ENCODE data around the gene JCAD. TPM values are rescaled to one million over a fixed set of nuclear protein-coding genes. Genes with fewer than 3 reads are reported as not detected.

Gene JCAD
- total RNA-seq, 4 donors from 2014 or later, result 26.6 to 38.5 (median 28.1) TPM

DNA sequence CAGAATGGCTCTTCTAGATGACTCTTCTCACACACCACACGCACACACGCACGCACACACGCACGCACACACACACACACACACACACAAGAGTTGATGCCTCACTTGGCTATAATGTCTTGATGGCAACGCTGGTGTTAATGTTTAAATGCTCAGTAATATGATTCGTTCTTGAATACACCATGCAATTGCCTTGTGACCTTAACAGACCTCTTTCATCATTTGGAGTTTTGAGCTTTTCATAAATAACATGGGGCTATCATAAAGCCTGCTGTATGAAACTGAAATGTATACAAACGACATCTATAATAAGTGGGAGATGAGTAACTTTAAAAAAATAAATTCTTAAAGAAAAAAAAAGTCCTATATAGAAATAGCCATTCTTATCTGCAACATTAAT lies 8.2 kb downstream of the JCAD start:
- no peaks in the 10 kb centered on the region for H3K9me3 ChIP-seq
- 64 to 68% methylated on average over 8 of the region's 8 CpGs for WGBS, 2 donors
- TF ChIP-seq, protein P1, sequence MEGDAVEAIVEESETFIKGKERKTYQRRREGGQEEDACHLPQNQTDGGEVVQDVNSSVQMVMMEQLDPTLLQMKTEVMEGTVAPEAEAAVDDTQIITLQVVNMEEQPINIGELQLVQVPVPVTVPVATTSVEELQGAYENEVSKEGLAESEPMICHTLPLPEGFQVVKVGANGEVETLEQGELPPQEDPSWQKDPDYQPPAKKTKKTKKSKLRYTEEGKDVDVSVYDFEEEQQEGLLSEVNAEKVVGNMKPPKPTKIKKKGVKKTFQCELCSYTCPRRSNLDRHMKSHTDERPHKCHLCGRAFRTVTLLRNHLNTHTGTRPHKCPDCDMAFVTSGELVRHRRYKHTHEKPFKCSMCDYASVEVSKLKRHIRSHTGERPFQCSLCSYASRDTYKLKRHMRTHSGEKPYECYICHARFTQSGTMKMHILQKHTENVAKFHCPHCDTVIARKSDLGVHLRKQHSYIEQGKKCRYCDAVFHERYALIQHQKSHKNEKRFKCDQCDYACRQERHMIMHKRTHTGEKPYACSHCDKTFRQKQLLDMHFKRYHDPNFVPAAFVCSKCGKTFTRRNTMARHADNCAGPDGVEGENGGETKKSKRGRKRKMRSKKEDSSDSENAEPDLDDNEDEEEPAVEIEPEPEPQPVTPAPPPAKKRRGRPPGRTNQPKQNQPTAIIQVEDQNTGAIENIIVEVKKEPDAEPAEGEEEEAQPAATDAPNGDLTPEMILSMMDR (IDR thresholded peaks at IDR 0.05), result no peak
- no peak for TF ChIP-seq POLR2A (IDR thresholded peaks at IDR 0.05)
- H3K27me3 ChIP-seq, result no peaks in the 10 kb centered on the region
- no peak overlapping the region for H3K4me3 ChIP-seq (replicated peaks in 1 of 3)
- H3K4me1 ChIP-seq, result peaks cover 13 to 25% of the 10 kb centered on the region in 2 donors
- no peak overlapping the region for H3K27ac ChIP-seq
- intact Hi-C loops (cut with DNase I), result no loop called here
- DNase-seq, result no peak
- peaks cover 0 to 7% of the 10 kb centered on the region in 2 donors for H3K36me3 ChIP-seq

GRCh38 chr10:30050411-30050810 lies 9.0 kb downstream of the JCAD start:
- WGBS, 2 donors, result 45 to 58% methylated on average over 3 of the region's 3 CpGs
- Histone ChIP-seq H3K4me3 (replicated peaks in 1 of 3) (no peak overlapping the region), H3K36me3 (peaks cover 0 to 7% of the 10 kb centered on the region in 2 donors), H3K27me3 (no peaks in the 10 kb centered on the region), H3K9me3 (no peaks in the 10 kb centered on the region), H3K4me1 (peaks cover 13 to 23% of the 10 kb centered on the region in 2 donors), H3K27ac (peak overlapping the region in 2 of 3 donors; percentile 21 to 39)
- TF ChIP-seq, protein P1 (IDR thresholded peaks at IDR 0.05), result no peak
- no peak for TF ChIP-seq POLR2A (IDR thresholded peaks at IDR 0.05)
- no peak for DNase-seq
- intact Hi-C loops (cut with DNase I), result no loop called here

DNA sequence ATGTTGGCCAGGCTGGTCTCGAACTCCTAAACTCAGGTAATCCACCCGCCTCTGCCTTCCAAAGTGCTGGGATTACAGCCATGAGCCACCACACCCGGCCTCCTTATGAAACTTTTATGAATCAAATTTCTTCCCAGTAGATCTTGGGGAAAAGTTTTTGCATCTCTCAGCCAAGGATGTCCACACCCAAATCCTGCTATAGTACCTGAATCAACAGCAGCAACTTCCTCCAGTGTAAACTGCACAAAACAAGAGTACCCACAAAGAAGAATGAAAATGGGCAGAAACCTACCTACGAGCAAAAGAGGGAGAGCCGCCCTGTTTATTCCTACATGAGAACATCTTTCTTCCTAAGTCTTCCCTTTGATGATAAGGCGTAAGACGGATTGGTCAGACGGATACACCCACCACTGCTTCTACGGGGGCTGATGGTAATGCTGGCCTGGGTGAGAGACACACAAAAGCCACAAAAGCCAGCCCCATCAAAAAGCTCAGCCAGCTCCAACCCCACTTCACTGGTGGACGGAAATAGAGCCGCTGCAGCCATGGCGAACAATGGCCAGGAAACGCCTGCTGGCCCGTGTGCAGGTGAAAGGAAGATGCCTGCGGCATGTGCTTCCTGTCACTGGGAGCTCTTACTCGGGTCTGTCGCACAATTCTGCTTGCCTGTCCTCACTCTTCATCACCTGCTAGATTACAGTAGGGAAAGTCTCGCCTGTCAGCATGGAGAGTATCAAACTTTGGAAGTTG lies 10.4 kb downstream of the JCAD start:
- H3K27me3 ChIP-seq, result no peaks in the 10 kb centered on the region
- TF ChIP-seq POLR2A (IDR thresholded peaks at IDR 0.05), result no peak
- TF ChIP-seq, protein P1 (IDR thresholded peaks at IDR 0.05), result no peak
- H3K27ac ChIP-seq, result peak overlapping the region in 2 of 3 donors; percentile 17 to 39
- intact Hi-C loops (cut with DNase I), result no loop called here
- peaks cover 13 to 23% of the 10 kb centered on the region in 2 donors for H3K4me1 ChIP-seq
- H3K4me3 ChIP-seq (replicated peaks in 1 of 3), result no peak overlapping the region
- peak in 1 of 2 donors; percentile 20 for DNase-seq
- H3K9me3 ChIP-seq, result no peaks in the 10 kb centered on the region
- WGBS, 2 donors, result 81 to 87% methylated on average over 17 to 18 of the region's 18 CpGs
- peaks cover 0 to 7% of the 10 kb centered on the region in 2 donors for H3K36me3 ChIP-seq

GRCh38 chr10:30047924-30048531 lies 11.4 kb downstream of the JCAD start:
- Histone ChIP-seq H3K27me3 (no peaks in the 10 kb centered on the region), H3K36me3 (peaks cover 0 to 7% of the 10 kb centered on the region in 2 donors), H3K9me3 (no peaks in the 10 kb centered on the region), H3K4me3 (replicated peaks in 1 of 3) (no peak overlapping the region), H3K27ac (peak overlapping the region in 2 of 3 donors; percentile 17 to 39), H3K4me1 (peaks cover 17 to 23% of the 10 kb centered on the region in 2 donors)
- no peak for DNase-seq
- intact Hi-C loops (cut with DNase I), result no loop called here
- 75 to 83% methylated on average over 11 of the region's 11 CpGs for WGBS, 2 donors
- no peak for TF ChIP-seq POLR2A (IDR thresholded peaks at IDR 0.05)
- TF ChIP-seq, protein P1 (IDR thresholded peaks at IDR 0.05), result no peak

GRCh38 chr10:30047430-30047829 lies 12.0 kb downstream of the JCAD start:
- intact Hi-C loops (cut with DNase I), result no loop called here
- H3K27ac ChIP-seq, result peak overlapping the region in 1 of 3 donors; percentile 3
- WGBS, 2 donors, result 97 to 98% methylated on average over 10 to 21 of the region's 21 CpGs
- peaks cover 21 to 23% of the 10 kb centered on the region in 2 donors for H3K4me1 ChIP-seq
- no peaks in the 10 kb centered on the region for H3K9me3 ChIP-seq
- H3K36me3 ChIP-seq, result peaks cover 0 to 7% of the 10 kb centered on the region in 2 donors
- no peak for TF ChIP-seq POLR2A (IDR thresholded peaks at IDR 0.05)
- TF ChIP-seq, protein P1 (IDR thresholded peaks at IDR 0.05), result no peak
- H3K27me3 ChIP-seq, result no peaks in the 10 kb centered on the region
- DNase-seq, result no peak
- no peak overlapping the region for H3K4me3 ChIP-seq (replicated peaks in 1 of 3)

Measured in thyroid gland (tissue), 4 donors.